Lower lobe of right lung (tissue), 2 donors: ENCODE measurements around the gene ZNHIT3. TPM values are rescaled to one million over a fixed set of nuclear protein-coding genes. Genes with fewer than 3 reads are reported as not detected.
"Not testable (repeated sequence)": the region's sequence is repeated elsewhere in the genome, so short reads cannot be mapped to it uniquely, and the experiment has no call there.

ENCODE experiments used
- ATAC-seq, 2 donors: fragments of 200-7000 bp; cut with Tn5 transposase; one replicate each; pipeline ENCODE4 v1.9.1; 2020 to 2022; ENCODE audit warnings: mild to moderate bottlenecking in 2 of 2, moderate library complexity in 2 of 2
- DNase-seq: peaks from one replicate; pipeline ENCODE4 v3.0.0-alpha.2; 2020
- H3K27ac ChIP-seq: fragments of 200-600 bp; one replicate; pipeline ENCODE4 v1.8.0; 2022
- H3K27me3 ChIP-seq: fragments of 200-600 bp; one replicate; pipeline ENCODE4 v1.8.0; 2022; ENCODE audit warnings: low read depth
- H3K36me3 ChIP-seq: fragments of 200-600 bp; one replicate; pipeline ENCODE4 v1.8.0; 2022; ENCODE audit warnings: mild to moderate bottlenecking
- H3K4me1 ChIP-seq: fragments of 200-600 bp; one replicate; pipeline ENCODE4 v1.8.0; 2022
- H3K4me3 ChIP-seq: fragments of 200-600 bp; one replicate; pipeline ENCODE4 v1.8.0; 2022; ENCODE audit warnings: mild to moderate bottlenecking
- H3K9me3 ChIP-seq: fragments of 200-600 bp; one replicate; pipeline ENCODE4 v1.8.0; 2022
- CTCF ChIP-seq: fragments of 200-600 bp; IDR thresholded peaks from one replicate; pipeline ENCODE4 v1.8.0; 2022; ENCODE audit warnings: antibody characterized with exemption, mild to moderate bottlenecking
- intact Hi-C: fragments of 100-400 bp; cut with DNase I; formaldehyde crosslinking; loops from one replicate; pipeline ENCODE4 v1.11.0; 2022
- total RNA-seq: library from RNA; stranded (reverse); fragmentation: NEBNext Ultra II Directional; extraction: Animal tissue kit (Norgen Biotek cat#: 25700); gene quantifications from one replicate; pipeline ENCODE4 v1.2.1, GENCODE V29; 2021
- donor health status: DM: no; HTN: yes; CAD: no; lungs with severe emphysema.

The ZNHIT3 gene
- total RNA-seq, 1 donor from 2014 or later = 30.1 TPM

GRCh38 chr17:36481829-36482228 is 4.7 kb upstream of the ZNHIT3 start:
- Histone ChIP-seq H3K9me3 (no peaks in the 10 kb centered on the region), H3K4me3 (no peak overlapping the region), H3K36me3 (no peaks in the 10 kb centered on the region), H3K4me1 (peaks cover 20% of the 10 kb centered on the region), H3K27me3 (peaks cover 40% of the 10 kb centered on the region), H3K27ac (no peak overlapping the region)
- ATAC-seq = no peak
- no peak for DNase-seq
- intact Hi-C loops = no loop called here
- TF ChIP-seq CTCF = no peak

DNA sequence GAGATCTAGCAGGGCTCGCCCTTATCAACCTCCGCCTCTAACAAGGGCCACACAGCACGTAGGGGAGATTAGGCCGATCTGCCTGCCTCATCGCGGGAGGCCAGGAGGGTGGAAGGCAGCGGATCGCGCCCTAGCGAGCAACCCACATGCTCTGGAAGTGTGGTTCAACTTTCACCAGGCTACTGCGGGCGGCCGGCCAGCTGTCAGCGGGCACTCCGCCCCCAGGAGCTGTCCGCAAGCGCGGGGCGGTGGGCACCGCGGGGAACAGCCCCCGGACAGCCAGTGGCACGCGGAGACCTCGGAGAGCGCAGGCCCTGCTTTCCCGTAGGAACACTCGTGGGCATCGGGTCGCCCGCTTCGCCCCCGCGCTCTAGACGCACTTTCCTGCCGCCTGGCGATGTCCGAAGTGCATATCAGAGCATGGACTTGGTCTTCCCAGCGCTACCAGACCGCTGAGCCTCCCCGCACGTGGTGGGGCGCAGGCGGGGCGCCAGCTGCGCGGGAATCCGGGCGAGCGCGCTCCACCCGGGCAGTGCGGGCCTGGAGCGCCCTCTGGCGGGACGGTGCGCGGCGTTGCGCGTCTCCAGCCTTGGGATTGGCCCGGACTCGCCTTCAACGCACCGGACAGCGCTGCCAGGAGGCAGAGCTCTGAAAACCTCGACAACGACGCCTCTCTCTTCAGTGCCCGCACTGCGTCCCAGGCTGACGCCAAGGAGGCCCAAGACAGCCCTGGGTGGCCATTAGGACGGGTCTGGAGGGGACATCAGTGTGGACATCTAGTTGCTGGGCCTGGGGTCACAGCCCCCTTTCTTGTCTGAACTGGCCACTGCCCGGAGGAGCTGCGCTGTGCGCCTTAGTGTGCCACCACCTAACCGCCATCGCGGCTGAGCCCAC is 3.6 kb upstream of the ZNHIT3 start:
- H3K36me3 ChIP-seq = no peaks in the 10 kb centered on the region
- H3K9me3 ChIP-seq = no peaks in the 10 kb centered on the region
- intact Hi-C loops = no loop called here
- H3K4me1 ChIP-seq = peaks cover 27% of the 10 kb centered on the region
- H3K4me3 ChIP-seq = peak overlapping the region; percentile 65
- DNase-seq (peak; percentile 88), ATAC-seq (peak; percentile 93 to 95)
- peaks cover 34% of the 10 kb centered on the region for H3K27me3 ChIP-seq
- H3K27ac ChIP-seq = peak overlapping the region; percentile 26
- peak; percentile 98 for TF ChIP-seq CTCF

- Histone ChIP-seq H3K4me1 (peaks cover 33% of the 10 kb centered on the region), H3K27me3 (peaks cover 33% of the 10 kb centered on the region)
- H3K4me3 ChIP-seq, H3K27ac ChIP-seq, H3K9me3 ChIP-seq, intact Hi-C loops, H3K36me3 ChIP-seq, ATAC-seq, DNase-seq: not testable (repeated sequence)
Observed at GRCh38 chr17:36484021-36484420, 2.5 kb upstream of the ZNHIT3 start.

DNA sequence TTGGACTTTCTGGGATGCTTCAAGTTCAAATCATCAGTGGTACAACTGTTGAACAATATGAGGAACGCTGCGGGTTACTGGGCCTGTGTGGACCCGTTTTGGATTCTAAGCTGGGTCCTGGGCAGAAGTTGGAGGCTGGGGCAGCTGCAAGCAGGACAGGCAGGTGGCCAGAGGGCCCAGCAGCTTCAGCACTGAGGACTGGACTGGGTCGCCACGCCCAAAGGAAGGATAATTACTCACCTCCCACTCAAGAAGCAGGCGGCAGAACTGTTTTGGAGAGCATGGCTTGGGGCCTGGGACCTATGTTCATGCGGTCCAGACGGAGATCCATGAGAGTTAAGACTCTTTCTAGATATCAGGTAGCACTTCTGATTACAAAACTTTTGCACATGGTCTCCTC is 1.5 kb upstream of the ZNHIT3 start:
- Histone ChIP-seq H3K4me1 (peaks cover 33% of the 10 kb centered on the region), H3K36me3 (no peaks in the 10 kb centered on the region), H3K9me3 (no peaks in the 10 kb centered on the region), H3K27me3 (peaks cover 29% of the 10 kb centered on the region), H3K27ac (no peak overlapping the region), H3K4me3 (no peak overlapping the region)
- DNase-seq (no peak), ATAC-seq (no peak)
- intact Hi-C loops = no loop called here
- TF ChIP-seq CTCF = no peak

- H3K27ac ChIP-seq = peak overlapping the region; percentile 87
- H3K4me1 ChIP-seq = peaks cover 36% of the 10 kb centered on the region
- no peak for TF ChIP-seq CTCF
- peak overlapping the region; percentile 99 for H3K4me3 ChIP-seq
- intact Hi-C loops = no loop called here
- ATAC-seq = no peak
- DNase-seq = no peak
- no peaks in the 10 kb centered on the region for H3K9me3 ChIP-seq
- H3K36me3 ChIP-seq = peaks cover 2% of the 10 kb centered on the region
- H3K27me3 ChIP-seq = peaks cover 21% of the 10 kb centered on the region
Observed at GRCh38 chr17:36485805-36486203, 677 bp upstream of the ZNHIT3 start.

- Histone ChIP-seq H3K27me3 (no peaks in the 10 kb centered on the region), H3K4me1 (peaks cover 11% of the 10 kb centered on the region), H3K36me3 (peaks cover 82% of the 10 kb centered on the region), H3K27ac (no peak overlapping the region), H3K4me3 (no peak overlapping the region), H3K9me3 (no peaks in the 10 kb centered on the region)
- DNase-seq (no peak), ATAC-seq (no peak)
- no peak for TF ChIP-seq CTCF
- intact Hi-C loops = no loop called here
Observed at GRCh38 chr17:36493956-36494355, 7.5 kb downstream of the ZNHIT3 start.
